NCI-H2107 treated with DMSO at 0.1 percent for 48 hours (cell line): ENCODE results near the gene ZNF506.
"Not testable (repeated sequence)": the region's sequence is repeated elsewhere in the genome, so short reads cannot be mapped to it uniquely, and the experiment has no call there.

ENCODE experiments used
- DNase-seq: peaks from one replicate; lab custom pipeline; 2025; ENCODE audit not compliant: unreplicated experiment; lab: John Stamatoyannopoulos, UW

The ZNF506 gene

DNA sequence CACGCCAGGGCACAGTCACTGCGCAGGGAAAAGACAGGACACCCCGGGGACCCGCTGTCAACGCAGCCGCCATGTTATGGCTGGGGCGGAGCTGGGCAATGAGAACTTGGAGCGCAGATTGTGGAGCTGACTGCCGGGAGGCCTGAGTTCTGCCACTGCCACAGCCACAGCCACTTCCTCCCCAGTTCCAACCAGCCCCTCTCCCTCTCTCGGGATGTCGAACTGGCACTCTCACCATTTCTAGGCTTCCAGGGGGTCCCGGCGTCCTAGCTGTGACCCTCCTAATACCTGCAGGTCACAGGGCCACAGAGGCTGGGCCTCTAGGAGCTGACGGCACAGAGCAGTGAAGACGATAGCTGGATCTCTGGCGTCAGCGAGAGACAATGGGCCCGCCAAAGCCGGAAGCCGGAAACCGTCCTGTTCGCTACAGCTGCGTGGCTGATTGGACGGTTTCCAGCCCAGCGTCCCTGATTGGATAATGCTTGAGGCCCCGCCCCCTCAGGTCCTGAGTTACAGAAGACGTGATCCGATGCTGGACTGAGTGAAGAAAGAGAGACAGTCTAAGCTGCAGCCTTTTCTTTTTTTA is at the start of gene ZNF506:
ZNF506 (minus strand) TSS at position 385 of the 586 bp plus-strand sequence; CDS start at position 238, 147 bp downstream.
- peak; percentile 88 for DNase-seq

- DNase-seq: not testable (repeated sequence)
These were observed 48.5 kb upstream of the ZNF506 start for GRCh38 chr19:19870086-19870485.

GRCh38 chr19:19866611-19867248 is 45.2 kb upstream of the ZNF506 start:
- no peak for DNase-seq

- DNase-seq: peak; percentile 94
These were observed 44.4 kb upstream of the ZNF506 start, which contains the start of gene ZNF253 for GRCh38 chr19:19865750-19866610. ZNF253 (plus strand) TSS chr19:19865882; CDS start chr19:19865997, 115 bp downstream.

DNA sequence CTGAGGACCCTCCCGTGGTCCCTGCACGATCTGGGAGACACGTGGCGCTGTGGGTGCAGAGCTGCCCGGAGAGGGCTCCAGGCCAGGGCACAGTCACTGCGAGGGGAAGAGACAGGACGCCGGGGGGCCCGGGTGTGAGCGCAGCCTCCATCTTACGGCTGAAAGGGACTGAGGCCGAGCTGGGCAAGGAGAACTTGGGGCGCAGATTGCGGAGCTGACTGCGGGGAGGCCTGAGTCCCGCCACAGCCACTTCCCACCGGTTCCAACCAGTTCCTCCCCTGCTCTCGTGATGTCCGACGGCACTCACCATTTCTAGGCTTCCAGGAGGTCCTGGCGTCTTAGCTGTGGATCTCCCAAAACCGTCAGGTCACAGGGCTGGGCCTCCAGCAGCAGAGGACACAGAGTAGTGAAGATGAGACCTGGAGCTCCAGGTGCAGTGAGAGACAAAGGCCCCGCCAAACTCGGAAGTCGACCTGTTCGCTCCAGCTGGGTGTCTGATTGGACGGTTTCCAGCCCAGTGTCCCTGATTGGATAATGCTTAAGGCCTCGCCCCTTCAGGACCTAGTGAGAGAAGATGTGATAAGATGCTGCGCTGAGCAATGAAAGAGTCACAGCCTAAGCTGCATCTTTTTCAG is 39.3 kb upstream of the ZNF506 start:
- no peak for DNase-seq

- no peak for DNase-seq
These were observed 37.2 kb upstream of the ZNF506 start for GRCh38 chr19:19858751-19859150.

GRCh38 chr19:19851740-19852139 is 30.2 kb upstream of the ZNF506 start:
- DNase-seq: not testable (repeated sequence)

GRCh38 chr19:19849056-19849455 is 27.5 kb upstream of the ZNF506 start:
- DNase-seq: no peak

- no peak for DNase-seq
These were observed 26.2 kb upstream of the ZNF506 start for GRCh38 chr19:19847781-19848180.

DNA sequence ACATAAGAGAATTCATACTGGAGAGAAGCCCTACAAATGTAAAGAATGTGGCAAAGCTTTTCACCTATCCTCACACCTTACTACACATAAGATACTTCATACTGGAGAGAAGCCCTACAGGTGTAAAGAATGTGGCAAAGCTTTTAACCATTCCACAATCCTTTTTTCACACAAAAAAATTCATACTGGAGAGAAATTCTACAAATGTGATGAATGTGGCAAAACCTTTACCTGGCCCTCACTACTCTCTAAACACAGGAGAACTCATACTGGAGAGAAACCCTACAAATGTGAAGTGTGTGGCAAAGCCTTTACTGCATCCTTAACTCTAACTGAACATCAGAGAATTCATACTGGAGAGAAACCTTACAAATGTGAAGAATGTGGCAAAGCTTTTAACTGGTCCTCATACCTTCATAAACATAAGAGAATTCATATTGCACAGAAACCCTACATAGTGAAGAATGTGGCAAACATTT is 14.0 kb upstream of the ZNF506 start:
- DNase-seq: no peak

- no peak for DNase-seq
These were observed 5.3 kb upstream of the ZNF506 start for GRCh38 chr19:19826875-19827274.

- no peak for DNase-seq
These were observed 2.4 kb upstream of the ZNF506 start for GRCh38 chr19:19823916-19824315.

DNA sequence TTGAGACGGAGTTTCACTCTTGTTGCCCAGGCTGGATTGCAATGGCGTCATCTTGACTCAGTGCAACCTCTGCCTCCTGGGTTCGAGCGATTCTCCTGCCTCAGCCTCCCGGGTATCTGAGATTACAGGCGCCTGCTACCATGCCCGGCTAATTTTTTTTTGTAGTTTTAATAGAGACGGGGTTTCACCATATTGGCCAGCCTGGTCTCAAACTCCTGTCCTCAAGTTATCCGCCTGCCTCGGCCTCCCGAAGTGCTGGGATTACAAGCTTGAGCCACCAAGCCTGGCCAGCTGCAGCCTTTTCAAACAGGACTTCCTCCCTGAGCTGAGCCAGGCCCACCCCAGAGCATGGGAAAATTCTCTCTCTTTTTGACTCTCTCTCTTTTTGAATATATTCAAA is 426 bp upstream of the ZNF506 start:
- DNase-seq: not testable (repeated sequence)

DNA sequence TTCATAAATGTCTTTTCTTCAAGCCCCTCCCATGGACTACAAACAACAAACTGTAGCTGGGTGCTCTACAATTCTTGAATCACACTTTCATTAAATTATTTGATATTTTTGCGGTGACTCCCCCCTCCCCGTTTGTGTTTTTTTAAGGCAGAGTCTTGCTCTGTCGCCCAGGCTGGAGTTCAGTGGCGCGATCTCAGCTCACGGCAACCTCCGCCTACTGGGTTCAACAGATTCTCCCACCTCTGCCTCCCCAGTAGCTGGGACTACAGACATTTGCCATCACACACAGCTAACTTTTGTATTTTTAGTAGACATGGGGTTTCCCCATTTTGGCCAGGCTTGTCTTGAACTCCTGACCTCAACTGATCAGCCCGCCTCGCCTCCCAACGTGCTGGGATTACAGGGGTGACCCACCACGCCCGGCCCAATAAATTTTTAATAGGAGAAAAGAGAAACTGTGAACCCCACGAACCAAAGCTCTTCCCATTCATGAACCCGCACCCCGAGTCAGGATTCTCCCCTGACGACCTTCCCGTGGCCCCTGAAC is 703 bp downstream of the ZNF506 start:
- DNase-seq: no peak

- no peak for DNase-seq
These were observed 4.2 kb downstream of the ZNF506 start for GRCh38 chr19:19817357-19817756.

DNA sequence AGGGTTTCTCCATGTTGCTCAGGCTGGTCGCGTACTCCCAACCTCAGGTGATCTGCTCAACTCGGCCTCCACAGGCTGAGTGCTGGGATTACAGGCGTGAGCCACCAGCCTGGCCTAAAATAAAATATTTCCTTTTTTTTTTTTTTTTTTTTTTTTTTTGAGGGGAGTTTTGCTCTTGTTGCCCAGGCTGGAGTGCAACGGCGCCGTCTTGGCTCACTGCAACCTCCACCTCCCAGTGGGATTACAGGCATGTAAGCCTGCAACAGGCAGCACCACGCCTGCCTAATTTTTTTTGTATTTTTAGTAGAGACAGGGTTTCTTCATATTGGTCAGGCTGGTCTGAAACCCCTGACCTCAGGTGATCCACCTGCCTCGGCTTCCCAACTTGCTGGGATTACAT is 4.9 kb downstream of the ZNF506 start:
- no peak for DNase-seq

- DNase-seq: not testable (repeated sequence)
These were observed 9.6 kb downstream of the ZNF506 start for GRCh38 chr19:19811999-19812398.

- DNase-seq: no peak
These were observed 16.1 kb downstream of the ZNF506 start for GRCh38 chr19:19805480-19805879.

GRCh38 chr19:19788015-19788414 is 33.5 kb downstream of the ZNF506 start:
- DNase-seq: no peak

- not testable (repeated sequence) for DNase-seq
These were observed 36.1 kb downstream of the ZNF506 start for GRCh38 chr19:19785476-19785875.

DNA sequence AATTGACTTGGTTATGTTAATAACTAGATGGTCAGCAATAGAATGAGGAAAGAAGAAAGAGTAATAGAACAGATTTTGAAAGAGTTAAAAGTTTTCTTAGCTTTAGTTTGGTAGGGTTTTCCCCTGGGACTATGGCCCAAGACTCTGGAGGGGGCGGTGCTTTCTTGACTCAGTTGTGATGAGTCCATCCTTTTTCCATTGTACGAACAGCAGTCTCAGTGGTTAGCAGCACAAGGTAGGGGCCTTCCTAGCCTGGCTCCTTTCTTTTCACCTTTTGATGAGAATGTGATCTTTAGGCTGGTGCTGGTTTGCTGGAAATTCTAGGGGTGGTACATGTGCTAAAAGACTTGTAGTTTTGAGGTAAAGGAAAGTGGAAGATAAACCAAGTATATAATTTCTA is 38.8 kb downstream of the ZNF506 start:
- DNase-seq: no peak
